ENCODE measurements around the gene SKI. TPM values are rescaled to one million over a fixed set of nuclear protein-coding genes. Genes with fewer than 3 reads are reported as not detected.

The SKI gene
- total and polyA plus RNA-seq, 4 donors: 17.1 to 90.7 (median 40.7) TPM

- DNase-seq (no peak), ATAC-seq (ENCODE audit: insufficient read depth, low FRiP score) (no peak)
- Histone ChIP-seq H3K27me3 (ENCODE audit: control insufficient read depth in 3 of 3, insufficient read depth in 3 of 3, low read length in 2 of 3) (no peaks in the 10 kb centered on the region), H3K9me3 (ENCODE audit: control insufficient read depth in 4 of 4, insufficient read depth in 3 of 4, low read length in 3 of 4) (peaks cover 0 to 5% (median 0%) of the 10 kb centered on the region in 4 donors), H3K9ac (ENCODE audit: insufficient read depth in 1 of 2, low read length in 2 of 2) (no peak overlapping the region), H3K4me3 (no peak overlapping the region), H3K27ac (ENCODE audit: low read depth in 1 of 2, low read length in 1 of 2) (no peak overlapping the region), H3K36me3 (ENCODE audit: control insufficient read depth in 4 of 4, insufficient read depth in 4 of 4, low read length in 4 of 4) (no peaks in the 10 kb centered on the region), H3K4me1 (ENCODE audit: control insufficient read depth in 5 of 5, insufficient read depth in 5 of 5, low read length in 5 of 5) (peaks cover 0 to 9% (median 0%) of the 10 kb centered on the region in 5 donors)
- 88 to 89% methylated on average over 10 of the region's 10 CpGs for WGBS, 2 donors
- no peak for TF ChIP-seq CTCF (IDR thresholded peaks at IDR 0.05; ENCODE audit: control extremely low read depth, extremely low read depth)
These were observed 122.4 kb downstream of the SKI start for GRCh38 chr1:2350501-2350900.

DNA sequence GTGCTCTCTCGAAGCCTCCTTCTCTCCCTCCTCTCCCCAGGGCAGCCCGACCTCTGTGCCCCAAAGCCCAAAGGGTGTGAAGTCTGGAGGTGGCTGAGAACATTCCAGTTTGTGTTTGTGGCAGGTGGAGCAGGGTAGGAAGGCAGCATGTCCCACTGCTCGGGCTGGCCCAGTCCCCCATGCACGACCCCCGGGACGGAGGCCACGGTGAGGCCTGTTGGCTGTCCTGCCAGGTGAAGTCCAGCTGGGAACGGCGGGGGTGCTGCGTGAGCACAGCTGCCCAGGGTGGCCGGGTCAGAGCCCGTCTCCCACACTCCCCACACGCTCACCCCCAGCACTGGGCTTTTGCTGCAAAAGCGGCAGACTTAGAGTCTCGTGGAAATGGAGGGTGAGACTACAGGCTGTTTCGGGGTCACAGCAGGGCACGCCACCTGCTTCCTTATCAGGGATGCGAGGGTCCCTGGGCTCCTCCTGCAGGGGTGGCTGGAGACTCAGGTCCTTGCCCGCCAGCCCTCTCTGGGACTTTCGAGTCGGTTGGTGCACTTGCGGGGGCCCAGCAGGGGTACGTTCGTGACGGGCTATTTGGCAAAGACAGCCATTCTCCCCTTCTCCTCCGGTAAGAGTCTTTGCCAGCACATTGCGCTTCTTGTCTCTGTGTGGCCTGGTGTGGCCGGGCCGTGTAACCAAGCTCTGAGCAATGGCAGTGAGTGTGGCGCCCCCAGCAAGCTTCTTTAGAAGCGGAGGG, 123.0 kb downstream of the SKI start:
- no peaks in the 10 kb centered on the region for H3K36me3 ChIP-seq (ENCODE audit: control insufficient read depth in 4 of 4, insufficient read depth in 4 of 4, low read length in 4 of 4)
- 81 to 88% methylated on average over 31 of the region's 31 CpGs for WGBS, 2 donors
- no peak overlapping the region for H3K27ac ChIP-seq (ENCODE audit: low read depth in 1 of 2, low read length in 1 of 2)
- peaks cover 0 to 9% (median 0%) of the 10 kb centered on the region in 5 donors for H3K4me1 ChIP-seq (ENCODE audit: control insufficient read depth in 5 of 5, insufficient read depth in 5 of 5, low read length in 5 of 5)
- no peak overlapping the region for H3K9ac ChIP-seq (ENCODE audit: insufficient read depth in 1 of 2, low read length in 2 of 2)
- H3K4me3 ChIP-seq: no peak overlapping the region
- DNase-seq (no peak), ATAC-seq (ENCODE audit: insufficient read depth, low FRiP score) (no peak)
- no peak for TF ChIP-seq CTCF (IDR thresholded peaks at IDR 0.05; ENCODE audit: control extremely low read depth, extremely low read depth)
- no peaks in the 10 kb centered on the region for H3K27me3 ChIP-seq (ENCODE audit: control insufficient read depth in 3 of 3, insufficient read depth in 3 of 3, low read length in 2 of 3)
- peaks cover 0 to 5% (median 0%) of the 10 kb centered on the region in 4 donors for H3K9me3 ChIP-seq (ENCODE audit: control insufficient read depth in 4 of 4, insufficient read depth in 3 of 4, low read length in 3 of 4)

GRCh38 chr1:2351723-2352122, 123.6 kb downstream of the SKI start:
- ATAC-seq (ENCODE audit: insufficient read depth, low FRiP score) (no peak), DNase-seq (no peak)

More at GRCh38 chr1:2351723-2352122, 123.6 kb downstream of the SKI start:
- Histone ChIP-seq H3K27ac (ENCODE audit: low read depth in 1 of 2, low read length in 1 of 2) (no peak overlapping the region), H3K9me3 (ENCODE audit: control insufficient read depth in 4 of 4, insufficient read depth in 3 of 4, low read length in 3 of 4) (peaks cover 0 to 5% (median 0%) of the 10 kb centered on the region in 4 donors), H3K4me1 (ENCODE audit: control insufficient read depth in 5 of 5, insufficient read depth in 5 of 5, low read length in 5 of 5) (peaks cover 0 to 9% (median 0%) of the 10 kb centered on the region in 5 donors), H3K4me3 (no peak overlapping the region), H3K9ac (ENCODE audit: insufficient read depth in 1 of 2, low read length in 2 of 2) (no peak overlapping the region), H3K36me3 (ENCODE audit: control insufficient read depth in 4 of 4, insufficient read depth in 4 of 4, low read length in 4 of 4) (no peaks in the 10 kb centered on the region), H3K27me3 (ENCODE audit: control insufficient read depth in 3 of 3, insufficient read depth in 3 of 3, low read length in 2 of 3) (no peaks in the 10 kb centered on the region)
- WGBS, 2 donors: 90 to 92% methylated on average over 8 of the region's 8 CpGs
- no peak for TF ChIP-seq CTCF (IDR thresholded peaks at IDR 0.05; ENCODE audit: control extremely low read depth, extremely low read depth)
